Peyer's patch (tissue), 4 donors: ENCODE measurements around the gene SERTAD4.

Experiments used
- POLR2A ChIP-seq, 2 donors: fragments of 450-650 bp; IDR thresholded peaks; one replicate each; pipeline ENCODE4 v1.5.1; 2017; ENCODE audit warnings: antibody characterized with exemption in 2 of 2, mild to moderate bottlenecking in 2 of 2, moderate library complexity in 2 of 2
- TF ChIP-seq, protein P1 (sequence below), 6 experiments: fragments of 450-650 bp in 4 of 6; fragments of 200-600 bp in 2 of 6; sonication (generic) in 1 of 6; IDR thresholded peaks; one replicate each; pipeline ENCODE4 v1.5.1; 2017 to 2019; ENCODE audit warnings: antibody characterized with exemption in 6 of 6, mild to moderate bottlenecking in 3 of 6, moderate library complexity in 1 of 6

DNA sequence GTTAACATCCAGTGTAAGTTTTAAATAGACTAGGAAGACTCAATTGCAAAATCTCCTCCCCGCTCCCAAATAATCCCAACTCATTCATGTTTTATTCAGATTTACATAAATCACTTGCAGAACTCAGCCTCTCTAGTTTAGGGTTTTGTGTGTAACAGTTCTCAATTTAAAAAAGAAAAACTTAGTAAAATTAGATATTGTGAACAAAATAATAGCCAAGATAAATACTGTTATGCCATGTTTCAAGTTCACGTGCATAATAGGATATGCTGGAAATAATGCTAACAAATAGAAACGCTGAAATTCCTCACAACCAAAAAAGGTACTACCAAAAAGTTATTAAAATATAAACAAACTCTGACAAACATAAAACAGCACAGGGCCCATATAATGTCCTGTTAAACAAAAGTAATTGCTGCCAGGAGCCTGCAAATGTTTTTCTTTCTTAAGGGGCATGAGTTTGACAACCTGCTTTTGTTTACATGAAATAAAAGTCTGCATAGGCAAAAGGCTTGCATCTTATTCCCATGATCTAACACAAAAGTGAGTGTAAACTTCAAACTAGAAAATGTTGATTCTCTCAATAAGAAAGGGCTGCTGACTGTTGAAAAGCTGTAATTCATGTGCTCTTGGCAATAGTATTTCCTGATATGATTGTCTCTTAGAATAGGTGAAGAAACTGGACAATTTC lies 2.9 kb downstream of the SERTAD4 start:
- TF ChIP-seq, protein P1, sequence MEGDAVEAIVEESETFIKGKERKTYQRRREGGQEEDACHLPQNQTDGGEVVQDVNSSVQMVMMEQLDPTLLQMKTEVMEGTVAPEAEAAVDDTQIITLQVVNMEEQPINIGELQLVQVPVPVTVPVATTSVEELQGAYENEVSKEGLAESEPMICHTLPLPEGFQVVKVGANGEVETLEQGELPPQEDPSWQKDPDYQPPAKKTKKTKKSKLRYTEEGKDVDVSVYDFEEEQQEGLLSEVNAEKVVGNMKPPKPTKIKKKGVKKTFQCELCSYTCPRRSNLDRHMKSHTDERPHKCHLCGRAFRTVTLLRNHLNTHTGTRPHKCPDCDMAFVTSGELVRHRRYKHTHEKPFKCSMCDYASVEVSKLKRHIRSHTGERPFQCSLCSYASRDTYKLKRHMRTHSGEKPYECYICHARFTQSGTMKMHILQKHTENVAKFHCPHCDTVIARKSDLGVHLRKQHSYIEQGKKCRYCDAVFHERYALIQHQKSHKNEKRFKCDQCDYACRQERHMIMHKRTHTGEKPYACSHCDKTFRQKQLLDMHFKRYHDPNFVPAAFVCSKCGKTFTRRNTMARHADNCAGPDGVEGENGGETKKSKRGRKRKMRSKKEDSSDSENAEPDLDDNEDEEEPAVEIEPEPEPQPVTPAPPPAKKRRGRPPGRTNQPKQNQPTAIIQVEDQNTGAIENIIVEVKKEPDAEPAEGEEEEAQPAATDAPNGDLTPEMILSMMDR (IDR thresholded peaks at IDR 0.05): no peak
- no peak for TF ChIP-seq POLR2A (IDR thresholded peaks at IDR 0.05)
